ENCODE results near the gene SOX6.

GRCh38 chr11:16395601-16396000 lies 39.3 kb upstream of the SOX6 start:
- TF ChIP-seq, protein P1, sequence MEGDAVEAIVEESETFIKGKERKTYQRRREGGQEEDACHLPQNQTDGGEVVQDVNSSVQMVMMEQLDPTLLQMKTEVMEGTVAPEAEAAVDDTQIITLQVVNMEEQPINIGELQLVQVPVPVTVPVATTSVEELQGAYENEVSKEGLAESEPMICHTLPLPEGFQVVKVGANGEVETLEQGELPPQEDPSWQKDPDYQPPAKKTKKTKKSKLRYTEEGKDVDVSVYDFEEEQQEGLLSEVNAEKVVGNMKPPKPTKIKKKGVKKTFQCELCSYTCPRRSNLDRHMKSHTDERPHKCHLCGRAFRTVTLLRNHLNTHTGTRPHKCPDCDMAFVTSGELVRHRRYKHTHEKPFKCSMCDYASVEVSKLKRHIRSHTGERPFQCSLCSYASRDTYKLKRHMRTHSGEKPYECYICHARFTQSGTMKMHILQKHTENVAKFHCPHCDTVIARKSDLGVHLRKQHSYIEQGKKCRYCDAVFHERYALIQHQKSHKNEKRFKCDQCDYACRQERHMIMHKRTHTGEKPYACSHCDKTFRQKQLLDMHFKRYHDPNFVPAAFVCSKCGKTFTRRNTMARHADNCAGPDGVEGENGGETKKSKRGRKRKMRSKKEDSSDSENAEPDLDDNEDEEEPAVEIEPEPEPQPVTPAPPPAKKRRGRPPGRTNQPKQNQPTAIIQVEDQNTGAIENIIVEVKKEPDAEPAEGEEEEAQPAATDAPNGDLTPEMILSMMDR (IDR thresholded peaks at IDR 0.05; ENCODE audit: low read depth, low read length): no peak
- TF ChIP-seq EZH2phosphoT487 (IDR thresholded peaks at IDR 0.05; ENCODE audit: low read depth): no peak
